PFSK-1 (cell line): ENCODE measurements around the gene PLXNC1.

Experiments used
- FOXP2 ChIP-seq: optimal IDR thresholded peaks from 2 replicates; pipeline ENCODE3; 2011; ENCODE audit warnings: borderline replicate concordance, control low read depth, inconsistent platforms; ENCODE audit not compliant: insufficient read depth; ENCODE audit errors: extremely low read length, extremely low read depth
- POLR2AphosphoS5 ChIP-seq: IDR thresholded peaks from 2 replicates; pipeline ENCODE4 v1.6.1; 2012; ENCODE audit warnings: low read depth, mild to moderate bottlenecking, control low read depth, low read length, moderate library complexity
- SIN3A ChIP-seq: IDR thresholded peaks from 2 replicates; pipeline ENCODE4 v1.6.1; 2012; ENCODE audit warnings: mild to moderate bottlenecking, low read length, moderate library complexity, borderline replicate concordance; ENCODE audit not compliant: insufficient read depth
- TAF1 ChIP-seq: IDR thresholded peaks from 2 replicates; pipeline ENCODE4 v1.6.1; 2012; ENCODE audit warnings: low read length, control low read depth, borderline replicate concordance; ENCODE audit not compliant: insufficient read depth
- TF ChIP-seq, protein P1 (sequence below), 2 experiments: IDR thresholded peaks; 2 replicates each; pipeline versions ENCODE4 v1.6.1 to v1.8.0; 2011 to 2012; ENCODE audit warnings: low read depth in 2 of 2, low read length in 2 of 2, control low read depth in 1 of 2, inconsistent platforms in 1 of 2, mild to moderate bottlenecking in 1 of 2, moderate library complexity in 1 of 2; ENCODE audit not compliant: insufficient read depth in 1 of 2

The PLXNC1 gene

DNA sequence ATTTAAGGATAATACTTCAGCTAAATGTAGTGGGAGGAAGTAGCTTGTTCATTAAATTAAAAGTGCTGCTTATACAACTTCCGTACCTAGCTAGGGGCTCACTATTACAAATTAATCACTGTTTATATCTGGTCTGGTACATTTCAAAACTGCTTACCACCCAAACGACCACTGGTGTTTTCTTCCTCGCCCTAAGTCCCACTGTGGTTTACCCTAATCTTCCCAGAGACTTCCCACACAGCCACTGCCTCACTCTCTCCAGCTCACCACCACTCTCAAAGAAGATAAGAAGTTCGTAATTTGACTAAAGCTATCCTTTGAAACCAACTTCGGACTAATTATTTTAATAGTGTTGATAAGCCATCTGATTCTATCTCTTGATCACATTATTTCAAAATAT is 62.6 kb downstream of the PLXNC1 start:
- no peak for TF ChIP-seq SIN3A
- no peak for TF ChIP-seq FOXP2
- TF ChIP-seq TAF1: no peak
- TF ChIP-seq, protein P1, sequence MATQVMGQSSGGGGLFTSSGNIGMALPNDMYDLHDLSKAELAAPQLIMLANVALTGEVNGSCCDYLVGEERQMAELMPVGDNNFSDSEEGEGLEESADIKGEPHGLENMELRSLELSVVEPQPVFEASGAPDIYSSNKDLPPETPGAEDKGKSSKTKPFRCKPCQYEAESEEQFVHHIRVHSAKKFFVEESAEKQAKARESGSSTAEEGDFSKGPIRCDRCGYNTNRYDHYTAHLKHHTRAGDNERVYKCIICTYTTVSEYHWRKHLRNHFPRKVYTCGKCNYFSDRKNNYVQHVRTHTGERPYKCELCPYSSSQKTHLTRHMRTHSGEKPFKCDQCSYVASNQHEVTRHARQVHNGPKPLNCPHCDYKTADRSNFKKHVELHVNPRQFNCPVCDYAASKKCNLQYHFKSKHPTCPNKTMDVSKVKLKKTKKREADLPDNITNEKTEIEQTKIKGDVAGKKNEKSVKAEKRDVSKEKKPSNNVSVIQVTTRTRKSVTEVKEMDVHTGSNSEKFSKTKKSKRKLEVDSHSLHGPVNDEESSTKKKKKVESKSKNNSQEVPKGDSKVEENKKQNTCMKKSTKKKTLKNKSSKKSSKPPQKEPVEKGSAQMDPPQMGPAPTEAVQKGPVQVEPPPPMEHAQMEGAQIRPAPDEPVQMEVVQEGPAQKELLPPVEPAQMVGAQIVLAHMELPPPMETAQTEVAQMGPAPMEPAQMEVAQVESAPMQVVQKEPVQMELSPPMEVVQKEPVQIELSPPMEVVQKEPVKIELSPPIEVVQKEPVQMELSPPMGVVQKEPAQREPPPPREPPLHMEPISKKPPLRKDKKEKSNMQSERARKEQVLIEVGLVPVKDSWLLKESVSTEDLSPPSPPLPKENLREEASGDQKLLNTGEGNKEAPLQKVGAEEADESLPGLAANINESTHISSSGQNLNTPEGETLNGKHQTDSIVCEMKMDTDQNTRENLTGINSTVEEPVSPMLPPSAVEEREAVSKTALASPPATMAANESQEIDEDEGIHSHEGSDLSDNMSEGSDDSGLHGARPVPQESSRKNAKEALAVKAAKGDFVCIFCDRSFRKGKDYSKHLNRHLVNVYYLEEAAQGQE (IDR thresholded peaks at IDR 0.05; ENCODE audit: insufficient read depth in 1 of 2, low read depth in 2 of 2, low read length in 2 of 2): no peak
- TF ChIP-seq POLR2AphosphoS5: no peak

- TF ChIP-seq TAF1: no peak
- no peak for TF ChIP-seq SIN3A
- TF ChIP-seq, protein P1 (IDR thresholded peaks at IDR 0.05; ENCODE audit: insufficient read depth in 1 of 2, low read depth in 2 of 2, low read length in 2 of 2): no peak
- no peak for TF ChIP-seq POLR2AphosphoS5
- no peak for TF ChIP-seq FOXP2
Observed at GRCh38 chr12:94218233-94218632, 69.9 kb downstream of the PLXNC1 start.

DNA sequence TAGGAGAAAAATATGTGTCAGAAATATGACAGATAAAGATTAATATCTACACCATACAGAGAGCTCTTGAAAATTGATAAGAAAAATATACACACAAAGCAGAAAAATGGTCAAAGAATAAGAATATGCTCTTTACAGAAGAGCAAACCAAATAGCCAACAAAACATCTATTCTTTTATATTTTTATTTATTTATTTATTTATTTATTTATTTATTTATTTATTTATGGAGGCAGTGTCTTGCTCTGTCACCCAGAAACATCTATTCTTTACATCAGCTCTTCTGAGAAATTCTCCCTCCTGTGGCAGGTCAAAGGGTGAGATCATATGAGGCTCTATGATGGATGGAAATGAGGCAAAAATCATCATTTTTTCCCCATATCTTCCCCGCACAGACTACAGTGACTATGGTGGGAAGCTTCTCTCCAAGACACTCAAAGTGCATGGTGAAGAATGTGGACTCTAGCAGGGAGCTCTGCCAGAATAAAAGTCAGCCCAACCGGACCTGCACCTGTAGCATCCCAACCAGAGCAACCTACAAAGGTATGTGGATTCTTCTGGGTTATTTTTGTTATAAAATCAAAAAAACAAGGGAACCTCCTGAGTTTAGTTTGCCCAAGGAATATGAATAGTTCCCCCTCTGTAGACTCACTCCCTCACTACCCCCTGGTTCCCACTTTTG is 71.4 kb downstream of the PLXNC1 start:
- TF ChIP-seq TAF1 (no peak), FOXP2 (no peak), SIN3A (no peak), POLR2AphosphoS5 (no peak)
- TF ChIP-seq, protein P1 (IDR thresholded peaks at IDR 0.05; ENCODE audit: insufficient read depth in 1 of 2, low read depth in 2 of 2, low read length in 2 of 2): no peak

DNA sequence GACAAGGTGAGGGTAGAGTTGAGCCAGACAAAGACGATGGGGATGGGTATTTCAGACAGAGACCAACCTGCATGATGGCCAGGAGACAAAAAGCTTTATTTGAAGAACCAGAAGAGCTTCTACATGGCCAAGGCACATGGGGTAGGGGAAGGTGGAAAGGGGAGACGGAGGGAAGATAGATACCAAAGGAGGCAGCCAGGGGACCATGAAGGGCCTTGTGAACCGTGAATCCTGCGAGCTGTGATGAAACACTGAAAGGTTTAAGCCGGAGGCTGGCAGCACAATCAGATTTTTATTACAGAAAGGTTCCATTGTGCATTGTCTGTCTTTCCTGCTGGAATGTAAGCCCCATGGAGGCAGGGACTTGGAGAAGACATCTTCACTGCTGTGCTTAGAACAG is 72.4 kb downstream of the PLXNC1 start:
- no peak for TF ChIP-seq POLR2AphosphoS5
- TF ChIP-seq TAF1: no peak
- no peak for TF ChIP-seq SIN3A
- no peak for TF ChIP-seq FOXP2
- TF ChIP-seq, protein P1 (IDR thresholded peaks at IDR 0.05; ENCODE audit: insufficient read depth in 1 of 2, low read depth in 2 of 2, low read length in 2 of 2): no peak
